Liver (tissue), 9 donors: ENCODE measurements around the gene NOP9. TPM values are rescaled to one million over a fixed set of nuclear protein-coding genes. Genes with fewer than 3 reads are reported as not detected.

Source experiments
- DNase-seq: peaks from one replicate; pipeline ENCODE4 v3.0.0-alpha.2; 2017; ENCODE audit warnings: low spot score
- H3K27ac ChIP-seq, 2 donors: one replicate each; pipeline ENCODE4 v1.7.0; 2013; ENCODE audit warnings: inconsistent platforms in 2 of 2, low read length in 2 of 2, control low read depth in 1 of 2, low read depth in 1 of 2, mild to moderate bottlenecking in 1 of 2
- H3K27me3 ChIP-seq, 4 donors: one replicate each; pipeline versions ENCODE4 v1.6.1 to v1.7.0; 2013; ENCODE audit warnings: low read length in 3 of 4, inconsistent platforms in 1 of 4, mild to moderate bottlenecking in 1 of 4, moderate library complexity in 1 of 4; ENCODE audit not compliant: control insufficient read depth in 4 of 4, insufficient read depth in 4 of 4
- H3K36me3 ChIP-seq, 4 donors: one replicate each; pipeline versions ENCODE4 v1.6.1 to v1.7.0; 2013; ENCODE audit warnings: low read length in 3 of 4, mild to moderate bottlenecking in 3 of 4, low read depth in 1 of 4, moderate library complexity in 1 of 4; ENCODE audit not compliant: control insufficient read depth in 4 of 4, insufficient read depth in 3 of 4
- H3K4me1 ChIP-seq, 4 donors: one replicate each; pipeline versions ENCODE4 v1.6.1 to v1.7.0; 2013; ENCODE audit warnings: low read length in 3 of 4, mild to moderate bottlenecking in 3 of 4, moderate library complexity in 1 of 4; ENCODE audit not compliant: control insufficient read depth in 4 of 4, insufficient read depth in 4 of 4
- H3K4me3 ChIP-seq, 3 donors: one replicate each; pipeline versions ENCODE4 v1.6.1 to v1.7.0; 2013; ENCODE audit warnings: low read length in 3 of 3, control low read depth in 1 of 3, low read depth in 1 of 3, mild to moderate bottlenecking in 1 of 3
- H3K9ac ChIP-seq, 2 donors: one replicate each; pipeline ENCODE4 v1.7.0; 2013; ENCODE audit warnings: low read length in 2 of 2, mild to moderate bottlenecking in 2 of 2, moderate library complexity in 2 of 2, control low read depth in 1 of 2, low read depth in 1 of 2
- H3K9me3 ChIP-seq, 4 donors: one replicate each; pipeline versions ENCODE4 v1.6.1 to v1.7.0; 2013; ENCODE audit warnings: low read length in 3 of 4; ENCODE audit not compliant: control insufficient read depth in 4 of 4
- EGR1 ChIP-seq, 2 donors: IDR thresholded peaks; 2 replicates each; pipeline ENCODE4 v1.6.1; 2016 to 2018; ENCODE audit warnings: antibody characterized with exemption in 2 of 2, low read depth in 2 of 2
- FOXA1 ChIP-seq: IDR thresholded peaks from 2 replicates; pipeline ENCODE4 v1.6.1; 2016; ENCODE audit warnings: antibody characterized with exemption
- FOXA2 ChIP-seq: IDR thresholded peaks from 2 replicates; pipeline ENCODE4 v1.6.1; 2016; ENCODE audit warnings: antibody characterized with exemption
- HNF4A ChIP-seq, 2 donors: conservative IDR thresholded peaks; 2 replicates each; pipeline ENCODE4 v1.6.1; 2016; ENCODE audit warnings: antibody characterized with exemption in 2 of 2, mild to moderate bottlenecking in 2 of 2
- RXRA ChIP-seq, 2 donors: IDR thresholded peaks; 2 replicates each; pipeline ENCODE4 v1.6.1; 2017 to 2018; ENCODE audit warnings: antibody characterized with exemption in 2 of 2, mild to moderate bottlenecking in 1 of 2
- SP1 ChIP-seq: IDR thresholded peaks from 2 replicates; pipeline ENCODE4 v1.6.1; 2018; ENCODE audit warnings: antibody characterized with exemption, mild to moderate bottlenecking
- YY1 ChIP-seq: IDR thresholded peaks from 2 replicates; pipeline ENCODE4 v1.6.1; 2016; ENCODE audit warnings: antibody characterized with exemption, mild to moderate bottlenecking
- WGBS: extraction: QIAGEN DNeasy Blood & Tissue Kit; methylation state at CpG from one replicate; pipeline ENCODE4 v1.1.7; 2013; 5-methylcytosine and 5-hydroxymethylcytosine counted together
- polyA plus RNA-seq, 2 donors: library from polyadenylated mRNA; stranded (reverse) in 1 of 2; unstranded in 1 of 2; fragments of 200-250 nt in 1 of 2; fragments of >200 nt in 1 of 2; fragmentation: Nextera tagmentation in 1 of 2; extraction: Ambion mirVana in 1 of 2; gene quantifications; one replicate each; pipeline versions ENCODE4 v1.2.1 to v1.2.3, GENCODE V29; 2013 to 2015
- total RNA-seq, 2 donors: library from RNA; depleted of rRNA; stranded (reverse); fragments of >200 nt; gene quantifications; one replicate each; pipeline ENCODE4 v1.2.3, GENCODE V29; 2014
- TF ChIP-seq, protein P1 (sequence below): IDR thresholded peaks from 2 replicates; pipeline ENCODE4 v1.6.1; 2016; ENCODE audit warnings: antibody characterized with exemption
- TF ChIP-seq, protein P2 (sequence below): IDR thresholded peaks from 2 replicates; pipeline ENCODE4 v1.6.1; 2016; ENCODE audit warnings: antibody characterized with exemption
- TF ChIP-seq, protein P3 (sequence below): fragments of 150-350 bp; IDR thresholded peaks from 2 replicates; pipeline ENCODE4 v1.5.1; 2017; ENCODE audit warnings: improper control_type of control experiment, low read depth, low read length; ENCODE audit not compliant: missing input control
- TF ChIP-seq, protein P4 (sequence below): IDR thresholded peaks from 2 replicates; pipeline ENCODE4 v1.6.1; 2016; ENCODE audit warnings: antibody characterized with exemption
- donor health status: healthy.
- donor health status: healthy.
- donor health status: healthy.
- donor health status: healthy.
- donor health status: healthy.

NOP9 gene
- total and polyA plus RNA-seq, 4 donors, result 3.8 to 18.2 (median 9.7) TPM

DNA sequence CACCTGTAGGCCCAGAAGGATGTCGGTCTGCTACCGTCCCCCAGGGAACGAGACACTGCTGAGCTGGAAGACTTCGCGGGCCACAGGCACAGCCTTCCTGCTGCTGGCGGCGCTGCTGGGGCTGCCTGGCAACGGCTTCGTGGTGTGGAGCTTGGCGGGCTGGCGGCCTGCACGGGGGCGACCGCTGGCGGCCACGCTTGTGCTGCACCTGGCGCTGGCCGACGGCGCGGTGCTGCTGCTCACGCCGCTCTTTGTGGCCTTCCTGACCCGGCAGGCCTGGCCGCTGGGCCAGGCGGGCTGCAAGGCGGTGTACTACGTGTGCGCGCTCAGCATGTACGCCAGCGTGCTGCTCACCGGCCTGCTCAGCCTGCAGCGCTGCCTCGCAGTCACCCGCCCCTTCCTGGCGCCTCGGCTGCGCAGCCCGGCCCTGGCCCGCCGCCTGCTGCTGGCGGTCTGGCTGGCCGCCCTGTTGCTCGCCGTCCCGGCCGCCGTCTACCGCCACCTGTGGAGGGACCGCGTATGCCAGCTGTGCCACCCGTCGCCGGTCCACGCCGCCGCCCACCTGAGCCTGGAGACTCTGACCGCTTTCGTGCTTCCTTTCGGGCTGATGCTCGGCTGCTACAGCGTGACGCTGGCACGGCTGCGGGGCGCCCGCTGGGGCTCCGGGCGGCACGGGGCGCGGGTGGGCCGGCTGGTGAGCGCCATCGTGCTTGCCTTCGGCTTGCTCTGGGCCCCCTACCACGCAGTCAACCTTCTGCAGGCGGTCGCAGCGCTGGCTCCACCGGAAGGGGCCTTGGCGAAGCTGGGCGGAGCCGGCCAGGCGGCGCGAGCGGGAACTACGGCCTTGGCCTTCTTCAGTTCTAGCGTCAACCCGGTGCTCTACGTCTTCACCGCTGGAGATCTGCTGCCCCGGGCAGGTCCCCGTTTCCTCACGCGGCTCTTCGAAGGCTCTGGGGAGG lies 11.3 kb downstream of the NOP9 start, which contains the start of gene LTB4R:
Gene LTB4R, plus strand, starts transcription at position 857 of the 959 bp plus-strand sequence. CDS start 4,150 bp downstream, outside the sequence.
- WGBS, result 18% methylated on average over 99 of the region's 99 CpGs
- DNase-seq, result peak; percentile 72

DNA sequence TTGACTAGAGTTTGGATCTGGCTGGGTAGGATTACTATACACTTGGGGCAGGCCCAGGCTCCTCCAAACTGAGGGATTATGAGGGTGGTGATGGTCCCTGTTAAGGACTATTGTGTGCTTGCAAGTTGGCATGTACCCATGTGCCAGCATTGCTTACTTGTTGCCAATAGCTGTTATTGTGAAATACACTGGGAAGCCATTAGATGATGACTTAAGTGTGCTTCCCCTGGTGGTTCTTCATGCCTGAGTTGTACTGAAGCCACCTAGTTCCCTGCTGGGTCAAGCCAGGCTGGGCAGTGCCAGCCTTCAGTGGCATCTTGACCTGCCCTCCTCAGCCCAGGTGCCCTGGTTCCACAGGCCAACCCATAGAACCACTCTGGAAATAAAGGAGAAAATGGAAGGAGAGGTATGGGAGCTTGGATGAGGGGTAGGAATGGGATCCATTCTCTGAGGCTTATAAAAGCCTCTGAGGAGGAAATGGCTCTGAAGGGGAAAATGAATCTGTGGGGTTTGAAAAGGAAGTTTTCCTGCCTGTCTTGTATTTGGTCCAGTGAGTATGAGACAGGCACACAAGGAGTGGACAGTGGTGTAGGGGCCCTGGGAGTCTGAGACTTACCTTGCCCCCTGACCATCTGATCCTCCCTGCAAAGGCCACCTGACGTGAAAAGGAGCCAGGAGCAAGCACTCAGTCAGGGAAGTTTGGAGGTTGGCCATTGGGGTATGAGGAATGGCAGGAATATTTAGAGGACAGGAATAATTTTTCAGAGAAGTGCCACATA lies 12.4 kb downstream of the NOP9 start:
- peak; percentile 14 to 16 for TF ChIP-seq HNF4A (conservative IDR thresholded peaks at IDR 0.05)
- TF ChIP-seq YY1, result peak; percentile 93
- no peak for TF ChIP-seq FOXA1
- peak; percentile 6 for TF ChIP-seq SP1
- TF ChIP-seq, protein P1, sequence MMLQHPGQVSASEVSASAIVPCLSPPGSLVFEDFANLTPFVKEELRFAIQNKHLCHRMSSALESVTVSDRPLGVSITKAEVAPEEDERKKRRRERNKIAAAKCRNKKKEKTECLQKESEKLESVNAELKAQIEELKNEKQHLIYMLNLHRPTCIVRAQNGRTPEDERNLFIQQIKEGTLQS, result no peak
- no peak for TF ChIP-seq RXRA (IDR thresholded peaks at IDR 0.05)
- no peak for TF ChIP-seq FOXA2
- TF ChIP-seq, protein P2, sequence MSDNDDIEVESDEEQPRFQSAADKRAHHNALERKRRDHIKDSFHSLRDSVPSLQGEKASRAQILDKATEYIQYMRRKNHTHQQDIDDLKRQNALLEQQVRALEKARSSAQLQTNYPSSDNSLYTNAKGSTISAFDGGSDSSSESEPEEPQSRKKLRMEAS, result no peak
- Histone ChIP-seq H3K36me3 (no peaks in the 10 kb centered on the region), H3K9me3 (no peaks in the 10 kb centered on the region), H3K27me3 (no peaks in the 10 kb centered on the region), H3K9ac (no peak overlapping the region), H3K4me1 (peaks cover 27 to 50% (median 39%) of the 10 kb centered on the region in 4 donors), H3K27ac (peak overlapping the region; percentile 92 to 97), H3K4me3 (peak overlapping the region in 1 of 3 donors; percentile 49)
- 92% methylated on average over 1 of the region's 1 CpG for WGBS
- DNase-seq, result no peak

More for the DNA sequence above, 11.3 kb downstream of the NOP9 start, which contains the start of gene LTB4R:
- Histone ChIP-seq H3K27ac (peak within 1 kb of the TSS; percentile 92 to 97), H3K4me3 (peak within 1 kb of the TSS in 2 of 3 donors; percentile 38 to 49), H3K27me3 (no peaks in the 10 kb centered on the region), H3K36me3 (peaks cover 0 to 7% (median 4%) of the 10 kb centered on the region in 4 donors), H3K9ac (peak within 1 kb of the TSS; percentile 44 to 64), H3K9me3 (no peaks in the 10 kb centered on the region), H3K4me1 (peaks cover 26 to 55% (median 48%) of the 10 kb centered on the region in 4 donors)
- TF ChIP-seq YY1 (no peak), EGR1 (IDR thresholded peaks at IDR 0.05; ENCODE audit: low read depth in 2 of 2) (no peak)
- TF ChIP-seq, protein P3, sequence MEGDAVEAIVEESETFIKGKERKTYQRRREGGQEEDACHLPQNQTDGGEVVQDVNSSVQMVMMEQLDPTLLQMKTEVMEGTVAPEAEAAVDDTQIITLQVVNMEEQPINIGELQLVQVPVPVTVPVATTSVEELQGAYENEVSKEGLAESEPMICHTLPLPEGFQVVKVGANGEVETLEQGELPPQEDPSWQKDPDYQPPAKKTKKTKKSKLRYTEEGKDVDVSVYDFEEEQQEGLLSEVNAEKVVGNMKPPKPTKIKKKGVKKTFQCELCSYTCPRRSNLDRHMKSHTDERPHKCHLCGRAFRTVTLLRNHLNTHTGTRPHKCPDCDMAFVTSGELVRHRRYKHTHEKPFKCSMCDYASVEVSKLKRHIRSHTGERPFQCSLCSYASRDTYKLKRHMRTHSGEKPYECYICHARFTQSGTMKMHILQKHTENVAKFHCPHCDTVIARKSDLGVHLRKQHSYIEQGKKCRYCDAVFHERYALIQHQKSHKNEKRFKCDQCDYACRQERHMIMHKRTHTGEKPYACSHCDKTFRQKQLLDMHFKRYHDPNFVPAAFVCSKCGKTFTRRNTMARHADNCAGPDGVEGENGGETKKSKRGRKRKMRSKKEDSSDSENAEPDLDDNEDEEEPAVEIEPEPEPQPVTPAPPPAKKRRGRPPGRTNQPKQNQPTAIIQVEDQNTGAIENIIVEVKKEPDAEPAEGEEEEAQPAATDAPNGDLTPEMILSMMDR, result peak; percentile 35
- TF ChIP-seq, protein P4, sequence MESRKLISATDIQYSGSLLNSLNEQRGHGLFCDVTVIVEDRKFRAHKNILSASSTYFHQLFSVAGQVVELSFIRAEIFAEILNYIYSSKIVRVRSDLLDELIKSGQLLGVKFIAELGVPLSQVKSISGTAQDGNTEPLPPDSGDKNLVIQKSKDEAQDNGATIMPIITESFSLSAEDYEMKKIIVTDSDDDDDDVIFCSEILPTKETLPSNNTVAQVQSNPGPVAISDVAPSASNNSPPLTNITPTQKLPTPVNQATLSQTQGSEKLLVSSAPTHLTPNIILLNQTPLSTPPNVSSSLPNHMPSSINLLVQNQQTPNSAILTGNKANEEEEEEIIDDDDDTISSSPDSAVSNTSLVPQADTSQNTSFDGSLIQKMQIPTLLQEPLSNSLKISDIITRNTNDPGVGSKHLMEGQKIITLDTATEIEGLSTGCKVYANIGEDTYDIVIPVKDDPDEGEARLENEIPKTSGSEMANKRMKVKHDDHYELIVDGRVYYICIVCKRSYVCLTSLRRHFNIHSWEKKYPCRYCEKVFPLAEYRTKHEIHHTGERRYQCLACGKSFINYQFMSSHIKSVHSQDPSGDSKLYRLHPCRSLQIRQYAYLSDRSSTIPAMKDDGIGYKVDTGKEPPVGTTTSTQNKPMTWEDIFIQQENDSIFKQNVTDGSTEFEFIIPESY, result no peak
